Vagina (tissue), 2 donors: ENCODE results near the gene FOXN3.

Experiments
- CTCF ChIP-seq, 3 experiments: fragments of 450-650 bp in 2 of 3; fragments of 200-600 bp in 1 of 3; sonication (generic) in 1 of 3; IDR thresholded peaks; one replicate each; pipeline ENCODE4 v1.5.1; 2017 to 2019; ENCODE audit warnings: antibody characterized with exemption in 3 of 3, mild to moderate bottlenecking in 2 of 3, moderate library complexity in 2 of 3
- POLR2AphosphoS5 ChIP-seq, 2 donors: sonication (generic); formaldehyde crosslinking; IDR thresholded peaks; one replicate each; pipeline ENCODE4 v1.9.0; 2017; ENCODE audit warnings: antibody characterized with exemption in 2 of 2, mild to moderate bottlenecking in 2 of 2, low read depth in 1 of 2; ENCODE audit not compliant: insufficient read depth in 1 of 2

GRCh38 chr14:89190765-89191513, 226.1 kb downstream of the FOXN3 start:
- TF ChIP-seq CTCF (IDR thresholded peaks at IDR 0.05) (no peak), POLR2AphosphoS5 (IDR thresholded peaks at IDR 0.05; ENCODE audit: insufficient read depth in 1 of 2, low read depth in 1 of 2) (no peak)
